CD14-positive monocyte (primary cell): Measurements from ENCODE around the gene IDNK. TPM values are rescaled to one million over a fixed set of nuclear protein-coding genes. Genes with fewer than 3 reads are reported as not detected.

Experiments used
- DNase-seq, 3 donors: peaks; one replicate each; pipeline ENCODE4 v3.0.0-alpha.2; 2011 to 2022
- H2AFZ ChIP-seq: 2 replicates; pipeline ENCODE4 v1.6.0; 2012; ENCODE audit warnings: mild to moderate bottlenecking, low read depth, low read length, inconsistent platforms; ENCODE audit not compliant: insufficient read depth, poor library complexity, severe bottlenecking
- H3K27ac ChIP-seq, 2 donors: 1 replicate in 1 of 2; 2 replicates in 1 of 2; pipeline ENCODE4 v1.5.1; 2012 to 2013; ENCODE audit warnings: low read length in 2 of 2, control low read depth in 1 of 2, inconsistent platforms in 1 of 2, low read depth in 1 of 2, mild to moderate bottlenecking in 1 of 2
- H3K27me3 ChIP-seq, 2 donors: one replicate each; pipeline versions ENCODE4 v1.6.0 to v1.6.1; 2011 to 2013; ENCODE audit warnings: low read length in 2 of 2; ENCODE audit not compliant: control insufficient read depth in 2 of 2, insufficient read depth in 2 of 2
- H3K36me3 ChIP-seq, 2 donors: replicated peaks in 1 of 2; 1 replicate in 1 of 2; 2 replicates in 1 of 2; pipeline versions ENCODE4 v1.5.1 to v1.6.1; 2012 to 2013; ENCODE audit warnings: low read length in 2 of 2, control low read depth in 1 of 2, inconsistent platforms in 1 of 2, mild to moderate bottlenecking in 1 of 2; ENCODE audit not compliant: insufficient read depth in 2 of 2, control insufficient read depth in 1 of 2
- H3K4me1 ChIP-seq, 2 donors: 1 replicate in 1 of 2; 2 replicates in 1 of 2; pipeline versions ENCODE4 v1.5.1 to v1.6.1; 2012 to 2013; ENCODE audit warnings: low read length in 2 of 2, control low read depth in 1 of 2, inconsistent platforms in 1 of 2, mild to moderate bottlenecking in 1 of 2, moderate library complexity in 1 of 2; ENCODE audit not compliant: insufficient read depth in 2 of 2, control insufficient read depth in 1 of 2
- H3K4me2 ChIP-seq: replicated peaks from 2 replicates; pipeline ENCODE3; 2012; ENCODE audit warnings: low read length, moderate library complexity, mild to moderate bottlenecking; ENCODE audit not compliant: poor library complexity, severe bottlenecking; ENCODE audit errors: extremely low read depth
- H3K4me3 ChIP-seq, 3 experiments: fragments of 200-600 bp in 1 of 3; sonication (generic) in 1 of 3; replicated peaks in 1 of 3; 1 replicate in 2 of 3; 2 replicates in 1 of 3; pipeline ENCODE4 v1.5.1; 2011 to 2013; ENCODE audit warnings: low read length in 3 of 3, mild to moderate bottlenecking in 3 of 3, control low read depth in 2 of 3, low read depth in 2 of 3, inconsistent platforms in 1 of 3, moderate library complexity in 1 of 3
- H3K79me2 ChIP-seq: 2 replicates; pipeline ENCODE4 v1.6.0; 2012; ENCODE audit warnings: mild to moderate bottlenecking, control low read depth, inconsistent platforms, low read length, moderate library complexity; ENCODE audit not compliant: insufficient read depth
- H3K9ac ChIP-seq: 2 replicates; pipeline ENCODE4 v1.6.0; 2017; ENCODE audit warnings: low read length, mild to moderate bottlenecking; ENCODE audit not compliant: insufficient read depth, poor library complexity, severe bottlenecking
- H3K9me3 ChIP-seq, 2 donors: replicated peaks in 1 of 2; 1 replicate in 1 of 2; 2 replicates in 1 of 2; pipeline versions ENCODE4 v1.5.1 to v1.6.1; 2012 to 2013; ENCODE audit warnings: low read length in 2 of 2, control low read depth in 1 of 2; ENCODE audit not compliant: control insufficient read depth in 1 of 2, insufficient read depth in 1 of 2
- H4K20me1 ChIP-seq: 2 replicates; pipeline ENCODE4 v1.6.0; 2012; ENCODE audit warnings: mild to moderate bottlenecking, low read length, control low read depth, moderate library complexity; ENCODE audit not compliant: insufficient read depth
- H3K27ac Mint-ChIP-seq, 7 donors: one replicate each; pipeline ENCODE4 v1.8.0; 2020; ENCODE audit warnings: mild to moderate bottlenecking in 7 of 7, mixed read lengths in 7 of 7, moderate library complexity in 6 of 7, inconsistent platforms in 2 of 7
- H3K27me3 Mint-ChIP-seq, 3 donors: one replicate each; pipeline ENCODE4 v1.8.0; 2021 to 2022; ENCODE audit warnings: low read depth in 3 of 3, mild to moderate bottlenecking in 3 of 3, mixed read lengths in 3 of 3, moderate library complexity in 3 of 3, inconsistent platforms in 1 of 3
- H3K36me3 Mint-ChIP-seq, 2 donors: one replicate each; pipeline ENCODE4 v1.8.0; 2020; ENCODE audit warnings: mixed read lengths in 2 of 2, inconsistent platforms in 1 of 2, mild to moderate bottlenecking in 1 of 2
- H3K4me1 Mint-ChIP-seq: one replicate; pipeline ENCODE4 v1.8.0; 2020; ENCODE audit warnings: mild to moderate bottlenecking, mixed read lengths
- H3K4me3 Mint-ChIP-seq, 2 donors: one replicate each; pipeline ENCODE4 v1.8.0; 2020; ENCODE audit warnings: mild to moderate bottlenecking in 2 of 2, mixed read lengths in 2 of 2, moderate library complexity in 1 of 2
- H3K9me3 Mint-ChIP-seq, 7 donors: one replicate each; pipeline ENCODE4 v1.8.0; 2020 to 2022; ENCODE audit warnings: mixed read lengths in 7 of 7, mild to moderate bottlenecking in 6 of 7, moderate library complexity in 6 of 7, inconsistent platforms in 2 of 7
- CTCF ChIP-seq: fragments of 200-600 bp; IDR thresholded peaks from one replicate; pipeline ENCODE4 v1.8.0; 2022; ENCODE audit warnings: antibody characterized with exemption, mild to moderate bottlenecking
- WGBS: methylation state at CpG from one replicate; pipeline ENCODE4 v1.1.5; 2013; ENCODE audit warnings: missing lambda C conversion rate; ENCODE audit not compliant: insufficient coverage; 5-methylcytosine and 5-hydroxymethylcytosine counted together
- intact Hi-C, 2 donors: fragments of 100-400 bp; cut with micrococcal nuclease; formaldehyde crosslinking; loops; one replicate each; pipeline versions ENCODE4 v1.15.0 to v1.15.1; 2023
- polyA plus RNA-seq, 3 donors: library from polyadenylated mRNA; depleted of rRNA in 1 of 3; unstranded in 2 of 3; stranded (reverse) in 1 of 3; fragments of 300-500 nt in 2 of 3; fragments of >200 nt in 1 of 3; fragmentation: Illumina TruSeq in 2 of 3; gene quantifications; 1 replicate in 2 of 3; 2 replicates in 1 of 3; pipeline ENCODE4 v1.2.3, GENCODE V29; 2012 to 2021

Gene IDNK
- polyA plus RNA-seq, 3 donors: 5.6 to 13.3 (median 10.6) TPM

GRCh38 chr9:83670381-83670780 is 47.4 kb downstream of the IDNK start:
- no peak overlapping the region for H3K4me2 ChIP-seq
- no peak overlapping the region for H3K27ac ChIP-seq
- H3K27me3 Mint-ChIP-seq: peaks cover 0 to 1% (median 0%) of the 10 kb centered on the region in 3 donors
- no peaks in the 10 kb centered on the region for H3K9me3 ChIP-seq
- H3K79me2 ChIP-seq: peaks cover 3% of the 10 kb centered on the region
- WGBS: 78% methylated on average over 1 of the region's 5 CpGs
- peaks cover 75 to 76% of the 10 kb centered on the region in 2 donors for H3K36me3 Mint-ChIP-seq
- H3K4me3 ChIP-seq: no peak overlapping the region
- H3K9ac ChIP-seq: no peak overlapping the region
- H4K20me1 ChIP-seq: peaks cover 44% of the 10 kb centered on the region
- DNase-seq: no peak
- peaks cover 7 to 12% of the 10 kb centered on the region in 2 donors for H3K4me1 ChIP-seq
- peaks cover 69 to 94% of the 10 kb centered on the region in 2 donors for H3K36me3 ChIP-seq
- intact Hi-C loops: no loop called here
- no peak overlapping the region for H3K4me3 Mint-ChIP-seq
- peaks cover 16% of the 10 kb centered on the region for H3K4me1 Mint-ChIP-seq
- no peaks in the 10 kb centered on the region for H3K27me3 ChIP-seq
- H2AFZ ChIP-seq: no peak overlapping the region
- no peak for TF ChIP-seq CTCF
- H3K27ac Mint-ChIP-seq: no peak overlapping the region
- no peaks in the 10 kb centered on the region for H3K9me3 Mint-ChIP-seq

GRCh38 chr9:83671451-83671850 is 48.5 kb downstream of the IDNK start:
- peaks cover 5% of the 10 kb centered on the region for H3K4me1 Mint-ChIP-seq
- DNase-seq: no peak
- peaks cover 3% of the 10 kb centered on the region for H3K79me2 ChIP-seq
- H2AFZ ChIP-seq: no peak overlapping the region
- peaks cover 0 to under 1% of the 10 kb centered on the region in 2 donors for H3K4me1 ChIP-seq
- intact Hi-C loops: no loop called here
- no peaks in the 10 kb centered on the region for H3K27me3 ChIP-seq
- H3K4me2 ChIP-seq: no peak overlapping the region
- WGBS: no CpG with 5 or more reads among the region's 1 CpG
- peaks cover 79 to 98% of the 10 kb centered on the region in 2 donors for H3K36me3 ChIP-seq
- no peak overlapping the region for H3K27ac ChIP-seq
- no peaks in the 10 kb centered on the region for H3K9me3 ChIP-seq
- TF ChIP-seq CTCF: no peak
- H3K36me3 Mint-ChIP-seq: peaks cover 70 to 75% of the 10 kb centered on the region in 2 donors
- H3K9me3 Mint-ChIP-seq: no peaks in the 10 kb centered on the region
- no peak overlapping the region for H3K9ac ChIP-seq
- peaks cover 0 to 1% (median 0%) of the 10 kb centered on the region in 3 donors for H3K27me3 Mint-ChIP-seq
- no peak overlapping the region for H3K27ac Mint-ChIP-seq
- H3K4me3 ChIP-seq: no peak overlapping the region
- no peak overlapping the region for H3K4me3 Mint-ChIP-seq
- peaks cover 39% of the 10 kb centered on the region for H4K20me1 ChIP-seq
